GM19463 (cell line): ENCODE measurements around the gene UNG.
"Not testable (repeated sequence)": the region's sequence is repeated elsewhere in the genome, so short reads cannot be mapped to it uniquely, and the experiment has no call there.

ENCODE experiments used
- ATAC-seq: cut with Tn5 transposase; IDR thresholded peaks from one replicate; pipeline ENCODE4 v1.9.1; 2021; ENCODE audit warnings: mild to moderate bottlenecking, moderate library complexity; ENCODE audit not compliant: unreplicated experiment

UNG gene

DNA sequence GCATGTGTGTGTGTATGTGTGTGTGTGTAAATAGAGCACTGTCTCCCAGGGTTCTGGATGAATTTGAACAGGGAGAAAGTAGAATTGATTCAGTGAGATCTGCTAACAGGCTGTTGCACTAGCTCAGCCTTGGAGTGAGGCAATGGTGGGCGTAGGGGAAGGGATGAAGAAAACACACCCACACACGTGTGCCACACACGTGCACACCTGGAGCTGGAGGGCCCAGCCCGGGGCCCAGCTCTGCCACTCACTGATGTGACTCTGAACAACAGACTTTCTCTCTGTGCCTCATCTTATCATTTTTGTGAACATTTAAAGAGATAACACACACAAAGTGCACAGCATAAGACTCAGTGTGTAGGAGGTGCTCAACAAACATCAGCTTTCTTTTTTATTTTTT is 23.2 kb downstream of the UNG start:
- ATAC-seq: no peak

DNA sequence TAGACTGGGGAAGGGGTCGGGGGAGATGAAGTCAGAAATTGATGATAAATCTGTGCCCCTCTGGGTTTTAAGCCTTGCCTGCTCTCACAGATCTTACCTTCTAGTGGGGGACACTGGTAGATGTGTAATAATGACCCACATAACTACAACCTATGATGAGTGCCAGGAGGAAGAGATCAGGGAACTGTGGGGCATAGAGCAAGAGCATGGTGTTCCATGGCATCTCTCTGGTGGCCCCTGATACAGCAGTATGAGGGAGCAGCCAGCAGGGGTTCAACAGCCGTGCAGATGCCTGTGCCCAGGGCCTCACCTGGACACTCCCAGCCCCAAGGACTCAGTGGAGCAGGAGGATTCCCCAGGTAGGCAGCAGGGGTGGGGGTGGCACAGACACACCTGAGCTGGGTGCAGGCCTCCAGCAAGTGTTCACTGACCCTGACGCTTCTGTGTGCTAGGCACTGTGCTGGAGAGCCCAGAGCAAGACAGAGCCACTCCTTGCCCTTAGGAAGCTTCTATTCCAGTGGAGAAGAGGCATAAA is 24.0 kb downstream of the UNG start:
- no peak for ATAC-seq

DNA sequence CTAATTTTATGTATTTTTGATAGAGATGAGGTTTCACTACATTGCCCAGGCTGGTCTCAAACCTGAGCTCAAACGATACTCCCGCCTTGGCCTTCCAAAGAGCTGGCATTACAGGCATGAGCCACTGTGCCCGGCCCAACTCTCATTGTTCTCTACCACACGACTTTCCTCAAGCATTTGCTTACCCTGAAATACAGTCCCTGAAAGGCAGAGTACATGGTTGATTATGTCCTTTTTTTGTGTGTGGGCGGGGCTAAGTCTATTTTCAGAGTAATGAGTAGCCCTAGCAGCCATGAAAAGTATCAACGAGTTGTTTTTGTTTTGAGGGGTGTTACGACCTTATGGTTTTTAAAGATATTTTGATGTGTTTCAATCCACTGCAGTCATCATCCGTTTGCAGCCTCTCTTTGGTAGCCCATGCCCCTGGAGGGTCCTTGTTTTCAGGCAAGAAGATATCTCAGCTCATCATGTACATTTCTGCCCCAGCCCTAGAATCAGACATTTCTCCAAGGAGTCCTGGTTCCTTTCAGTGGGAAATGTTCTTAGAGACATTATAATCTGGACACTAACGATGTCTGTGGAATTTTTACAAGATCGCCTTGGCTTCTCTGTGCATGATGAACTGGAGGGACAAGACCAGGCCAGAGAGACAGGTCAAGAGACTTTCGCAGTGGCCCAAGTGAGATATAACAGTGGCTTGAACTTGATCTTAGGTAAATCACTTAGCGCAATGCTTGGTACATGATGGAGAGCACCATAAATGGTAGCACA is 27.7 kb downstream of the UNG start:
- ATAC-seq: no peak

DNA sequence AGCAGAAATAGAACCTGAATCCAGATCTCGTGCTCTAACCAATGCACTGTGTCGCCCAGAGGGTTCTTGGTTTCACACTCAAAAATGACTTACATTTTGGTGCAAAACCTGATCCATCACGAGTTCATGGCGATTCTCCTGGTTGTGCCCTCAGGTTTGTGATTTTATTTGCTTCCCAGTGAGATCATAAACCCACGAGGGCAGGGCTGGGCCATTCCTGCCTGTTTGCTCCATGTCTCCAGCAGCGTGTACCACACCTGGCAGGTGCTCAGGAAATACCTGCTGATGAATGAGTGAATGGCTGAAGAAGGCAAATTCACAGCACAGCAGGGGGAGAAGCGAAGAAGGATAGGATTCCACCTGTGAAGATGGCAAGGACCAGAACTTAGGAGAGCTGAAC is 28.4 kb downstream of the UNG start:
- no peak for ATAC-seq

DNA sequence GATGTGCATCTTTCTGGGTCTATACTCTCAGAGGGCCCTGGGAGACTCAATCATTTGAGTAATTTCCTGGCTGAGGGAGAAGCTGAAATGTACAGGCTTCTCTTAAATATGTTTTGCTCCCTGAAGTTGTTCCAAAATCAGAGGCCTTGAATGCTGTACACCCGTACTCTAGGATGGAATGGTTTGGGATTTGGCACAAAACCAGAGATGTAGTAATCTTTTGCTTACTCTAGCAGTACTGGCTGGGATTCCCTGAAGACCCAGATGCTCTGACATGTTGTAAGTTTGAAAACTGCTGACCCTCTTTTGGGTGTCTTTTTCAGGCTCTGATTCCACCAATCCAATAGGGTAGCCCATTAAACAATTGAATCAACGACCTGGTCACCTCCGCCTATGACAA is 29.4 kb downstream of the UNG start:
- ATAC-seq: no peak

DNA sequence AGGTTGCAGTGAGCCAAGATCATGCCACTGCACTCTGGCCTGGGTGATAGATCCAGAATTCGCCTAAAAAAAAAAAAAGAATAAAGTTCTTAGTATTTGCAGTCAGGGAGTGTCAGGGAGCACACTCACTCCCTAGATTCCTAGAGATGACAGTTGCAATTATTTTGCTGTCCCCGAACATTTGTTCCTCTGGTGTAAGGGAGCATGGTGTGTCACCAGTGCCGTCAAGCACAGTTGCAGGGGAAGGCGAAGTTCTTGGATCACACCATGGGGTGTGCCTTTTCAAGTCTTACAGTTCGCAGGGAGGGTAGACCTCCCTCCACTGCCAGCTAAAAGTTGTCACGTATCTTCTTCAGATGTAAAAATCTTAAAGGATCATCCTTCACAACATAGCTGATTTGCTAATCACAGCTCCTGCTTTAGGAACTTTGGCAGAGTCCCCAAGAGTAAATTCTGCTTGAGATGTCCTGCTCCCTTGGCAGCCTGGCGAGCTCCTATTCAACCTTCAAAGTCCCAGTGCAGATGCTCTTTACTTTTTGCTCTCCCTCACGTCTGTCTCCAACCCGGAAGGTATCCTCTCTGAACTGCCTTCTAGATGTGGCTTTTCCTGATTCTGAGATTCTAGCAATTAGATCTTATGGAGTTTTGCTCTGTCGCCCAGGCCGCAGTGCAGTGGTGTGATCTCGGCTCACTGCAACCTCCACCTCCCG is 30.3 kb downstream of the UNG start:
- no peak for ATAC-seq

DNA sequence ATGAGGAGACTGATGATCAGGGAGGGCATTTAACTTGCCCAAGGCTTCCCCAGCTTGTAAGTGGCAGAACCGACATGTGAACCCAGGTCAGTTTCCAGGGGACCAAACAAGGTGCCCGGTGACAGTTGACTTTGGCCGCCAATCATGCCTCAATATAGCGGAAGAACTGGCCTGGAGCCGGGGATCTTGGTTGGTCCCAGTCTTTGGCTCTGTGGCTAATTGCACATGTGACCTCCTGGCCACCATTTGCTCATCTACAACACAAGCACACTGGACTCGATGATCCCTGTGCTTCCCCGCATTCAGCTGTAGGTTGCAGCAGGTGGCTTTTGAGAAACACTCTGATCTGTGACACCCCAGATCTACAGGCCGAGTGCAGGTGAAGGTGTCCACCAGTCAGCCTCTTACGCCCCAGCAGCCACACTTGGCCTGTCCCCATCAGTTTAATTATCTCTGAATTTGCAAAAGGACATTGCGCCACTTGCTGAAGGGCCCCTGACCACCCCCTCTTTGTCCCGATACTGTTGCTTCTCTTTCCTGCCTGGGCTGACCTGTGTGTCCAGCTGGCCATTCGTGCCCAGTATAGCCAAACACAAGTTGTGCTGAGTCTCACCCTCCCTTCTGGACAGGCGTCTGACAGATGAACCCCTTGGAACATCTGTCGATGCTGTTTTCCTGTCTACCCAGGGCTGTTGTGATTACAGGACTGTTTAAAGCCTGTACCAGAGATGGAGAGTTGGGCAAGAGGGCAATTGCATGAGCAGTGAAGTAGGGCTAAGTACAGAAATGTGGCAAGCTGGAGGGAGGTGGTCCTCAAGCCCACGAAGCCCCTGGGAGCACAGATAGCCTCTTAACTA is 33.1 kb downstream of the UNG start:
- no peak for ATAC-seq

DNA sequence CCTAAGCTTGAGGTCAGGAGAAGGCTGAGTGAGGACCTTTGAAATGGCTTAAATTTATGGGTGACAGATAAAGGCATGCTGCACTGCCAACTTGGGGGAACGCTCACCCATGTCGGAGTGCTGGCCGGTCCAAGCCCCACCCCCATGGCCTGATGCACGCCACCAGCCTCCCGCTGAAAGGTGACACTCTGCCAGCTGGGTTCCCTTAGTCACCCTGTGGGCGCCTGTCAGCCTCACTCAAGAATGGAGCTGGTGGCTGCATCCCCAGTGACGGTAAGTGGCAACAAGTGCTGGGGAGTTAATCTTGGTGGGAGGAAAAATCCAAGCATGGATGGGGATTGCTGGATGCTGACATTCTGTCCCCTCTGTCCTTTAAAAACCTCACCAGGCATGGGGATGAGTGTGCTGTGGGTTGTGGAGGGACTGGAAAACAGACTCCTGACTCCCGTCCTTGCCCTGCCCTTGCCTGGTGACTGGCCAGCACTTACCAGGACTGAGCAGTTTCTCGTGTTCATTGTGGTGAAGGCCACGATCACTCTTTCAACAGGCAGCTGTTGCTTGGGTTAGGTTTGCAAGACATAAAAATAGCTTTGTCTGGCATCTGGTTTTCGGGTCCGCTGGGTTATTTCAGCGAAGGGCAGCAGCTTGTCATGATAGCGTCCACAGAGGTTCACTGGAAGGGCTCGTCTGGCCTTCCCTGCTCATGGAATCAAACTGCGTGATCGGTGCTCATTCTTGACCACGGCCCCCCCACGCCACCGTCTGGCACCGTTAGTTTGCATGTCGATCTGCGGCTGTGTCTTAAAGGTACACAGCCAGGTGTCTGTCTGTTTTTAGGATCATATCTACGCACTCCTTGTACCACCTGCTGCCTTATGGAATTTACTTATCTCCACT is 34.0 kb downstream of the UNG start:
- no peak for ATAC-seq

DNA sequence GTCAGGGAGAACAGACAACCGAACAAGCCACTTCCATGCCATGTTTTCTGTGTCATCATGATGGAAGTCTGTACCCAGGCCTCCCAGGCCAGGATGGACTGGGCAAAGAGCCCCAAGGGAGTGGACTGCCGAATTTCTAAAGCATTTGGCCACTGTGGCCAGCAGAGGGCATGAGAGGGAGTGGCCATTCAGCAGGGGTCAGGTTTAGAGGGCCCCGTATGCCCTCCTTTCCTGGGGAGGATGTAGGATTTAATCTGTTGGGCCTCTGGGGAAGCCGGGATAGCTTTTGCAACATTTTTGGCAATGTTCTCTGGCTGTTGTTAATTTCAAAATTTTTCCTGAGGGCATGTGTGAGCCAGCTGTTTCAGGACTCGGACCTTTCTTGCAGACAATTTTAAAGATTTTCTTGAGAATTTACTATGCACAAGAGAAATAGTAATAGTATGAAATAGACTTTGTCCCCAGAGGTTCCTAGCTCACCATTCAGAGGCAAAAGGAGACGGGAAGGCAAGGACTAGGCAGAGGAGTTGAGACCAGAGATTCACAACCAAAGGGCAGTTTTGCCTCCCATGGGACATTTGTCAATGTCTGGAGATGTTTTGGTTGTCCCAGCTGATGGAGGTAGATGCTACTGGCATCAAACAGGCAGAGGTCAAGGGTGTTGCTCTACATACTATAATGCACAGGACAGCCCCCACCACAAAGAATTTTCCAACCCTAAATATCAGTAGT is 37.0 kb downstream of the UNG start:
- no peak for ATAC-seq

DNA sequence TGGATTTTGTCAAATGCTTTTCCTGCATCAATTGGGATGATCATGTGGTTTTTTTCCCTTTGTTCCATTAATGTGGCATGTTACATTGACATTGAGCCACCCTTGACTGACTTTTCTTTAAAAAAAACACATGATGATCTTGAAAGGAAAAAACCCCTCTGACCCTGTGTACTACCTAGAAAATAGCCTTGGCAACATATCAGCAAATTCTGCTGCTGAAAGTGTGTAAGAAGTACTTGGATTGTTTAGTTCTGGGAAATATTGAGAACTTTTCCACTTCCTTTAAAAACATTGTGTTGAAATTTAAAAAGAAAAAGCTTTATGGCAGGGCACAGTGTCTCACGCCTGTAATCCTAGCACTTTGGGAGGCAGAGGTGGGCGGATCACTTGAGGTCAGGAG is 39.7 kb downstream of the UNG start:
- no peak for ATAC-seq

DNA sequence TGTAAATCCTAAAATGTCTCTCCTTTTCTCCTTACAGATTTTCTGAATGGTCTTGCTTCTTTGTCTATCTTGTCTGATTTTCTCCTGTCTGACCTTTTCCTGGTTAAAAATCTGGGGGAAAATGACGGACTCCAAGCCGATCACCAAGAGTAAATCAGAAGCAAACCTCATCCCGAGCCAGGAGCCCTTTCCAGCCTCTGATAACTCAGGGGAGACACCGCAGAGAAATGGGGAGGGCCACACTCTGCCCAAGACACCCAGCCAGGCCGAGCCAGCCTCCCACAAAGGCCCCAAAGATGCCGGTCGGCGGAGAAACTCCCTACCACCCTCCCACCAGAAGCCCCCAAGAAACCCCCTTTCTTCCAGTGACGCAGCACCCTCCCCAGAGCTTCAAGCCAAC is 42.0 kb downstream of the UNG start:
- no peak for ATAC-seq

DNA sequence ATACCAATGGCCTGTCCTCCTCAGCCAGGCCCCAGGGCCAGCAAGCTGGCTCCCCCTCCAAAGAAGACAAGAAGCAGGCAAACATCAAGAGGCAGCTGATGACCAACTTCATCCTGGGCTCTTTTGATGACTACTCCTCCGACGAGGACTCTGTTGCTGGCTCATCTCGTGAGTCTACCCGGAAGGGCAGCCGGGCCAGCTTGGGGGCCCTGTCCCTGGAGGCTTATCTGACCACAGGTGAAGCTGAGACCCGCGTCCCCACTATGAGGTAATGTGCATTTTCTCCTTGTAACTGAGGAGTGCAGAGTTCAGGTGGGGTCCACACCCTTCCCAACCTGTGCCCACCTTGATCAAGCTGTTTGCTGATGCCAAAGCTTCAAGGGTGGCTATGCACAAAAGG is 42.4 kb downstream of the UNG start:
- no peak for ATAC-seq

DNA sequence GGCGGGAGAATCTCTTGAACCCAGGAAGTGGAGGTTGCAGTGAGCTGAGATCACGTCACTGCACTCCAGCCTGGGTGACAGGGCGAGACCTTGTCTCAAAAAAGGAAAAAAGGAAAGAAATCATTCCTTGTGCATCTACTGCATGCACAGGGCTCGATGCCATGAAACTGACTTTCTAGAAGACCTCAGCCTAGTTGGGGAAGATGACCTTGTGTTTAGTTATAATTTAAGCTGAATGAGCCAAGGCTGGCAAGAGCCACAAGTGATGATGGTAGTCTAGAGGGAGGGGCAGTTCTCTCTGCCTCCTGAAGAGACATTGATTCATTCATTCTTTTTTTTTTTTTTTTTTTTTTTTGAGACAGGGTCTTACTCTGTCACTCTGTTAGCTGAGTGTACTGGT is 43.2 kb downstream of the UNG start:
- no peak for ATAC-seq

DNA sequence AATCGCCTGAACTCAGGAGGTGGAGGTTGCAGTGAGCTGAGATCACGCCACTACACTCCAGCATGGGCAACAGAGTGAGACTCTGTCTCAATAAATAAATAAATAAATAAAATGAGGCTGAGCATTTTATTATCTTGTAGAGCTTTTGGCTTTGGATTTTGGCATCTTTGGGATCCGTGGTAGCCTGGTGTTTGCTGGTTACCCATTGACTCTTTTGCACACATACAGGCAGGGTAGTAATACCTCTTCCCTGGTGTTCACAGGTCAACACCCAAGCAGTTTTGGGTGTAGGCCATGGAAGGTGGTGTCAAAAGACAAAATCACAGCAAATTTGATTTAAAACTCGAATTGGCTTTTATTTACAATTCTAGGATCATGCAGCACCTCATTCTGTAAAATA is 46.8 kb downstream of the UNG start:
- ATAC-seq: no peak

DNA sequence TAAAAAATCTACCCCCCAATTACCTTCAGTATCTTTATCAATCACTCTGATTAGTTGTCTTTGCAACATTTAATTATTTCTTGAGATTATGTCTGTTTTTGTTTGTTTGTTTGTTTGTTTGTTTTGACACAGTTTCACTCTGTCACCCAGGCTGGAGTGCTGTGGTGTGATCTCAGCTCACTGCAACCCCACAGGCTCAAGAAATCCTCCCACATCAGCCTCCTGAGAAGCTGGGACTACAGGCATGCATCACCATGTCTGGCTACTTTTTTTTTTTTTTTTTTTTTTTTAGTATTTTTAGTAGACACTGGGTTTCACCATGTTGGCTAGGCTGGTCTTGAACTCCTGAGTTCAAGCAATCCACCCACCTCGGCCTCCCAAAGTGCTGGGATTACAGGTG is 49.7 kb downstream of the UNG start:
- not testable (repeated sequence) for ATAC-seq

DNA sequence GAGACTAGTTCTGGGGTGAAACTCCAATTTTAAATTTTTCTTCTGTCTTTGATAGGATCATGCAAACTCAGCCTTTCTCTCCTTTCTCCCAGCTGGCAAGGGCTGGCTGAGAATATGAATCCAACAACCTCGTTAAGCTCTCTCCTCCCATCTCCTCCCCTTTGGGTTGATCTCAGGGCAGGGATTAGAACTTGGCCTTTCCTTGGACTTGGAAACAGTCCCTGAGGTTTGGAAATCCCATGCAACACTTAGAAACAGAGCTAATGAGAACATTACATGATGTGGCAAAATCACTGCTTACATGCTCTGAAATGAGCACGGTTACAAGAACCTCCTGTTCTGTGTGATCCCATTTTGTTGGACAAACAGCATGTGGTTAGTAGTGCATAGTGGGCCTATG is 50.6 kb downstream of the UNG start:
- no peak for ATAC-seq

DNA sequence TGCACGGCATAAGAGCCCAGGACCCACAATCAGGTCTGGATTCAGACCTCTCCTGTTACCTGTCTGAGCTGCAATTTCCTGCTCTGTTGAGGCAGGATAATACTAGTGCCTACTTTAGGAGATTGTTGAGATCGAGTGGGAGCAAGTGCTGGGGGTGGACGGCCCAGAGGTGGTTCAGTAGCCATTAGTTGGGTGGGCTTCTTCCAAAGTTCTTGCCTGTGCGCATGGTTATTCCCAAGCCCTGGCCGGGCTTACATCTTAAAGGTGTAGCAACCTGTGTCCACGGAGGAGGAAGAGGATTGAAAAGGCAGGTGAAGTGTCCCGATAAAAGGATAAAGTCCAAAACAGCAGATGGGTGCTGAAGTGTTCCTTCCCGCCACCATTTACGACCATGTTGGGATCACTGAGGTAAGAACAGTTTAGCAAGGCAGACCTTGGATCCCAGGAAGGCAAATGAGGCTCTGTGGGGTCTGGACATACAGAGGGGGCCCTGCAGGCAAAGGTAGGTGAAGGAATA is 52.8 kb downstream of the UNG start:
- ATAC-seq: no peak

DNA sequence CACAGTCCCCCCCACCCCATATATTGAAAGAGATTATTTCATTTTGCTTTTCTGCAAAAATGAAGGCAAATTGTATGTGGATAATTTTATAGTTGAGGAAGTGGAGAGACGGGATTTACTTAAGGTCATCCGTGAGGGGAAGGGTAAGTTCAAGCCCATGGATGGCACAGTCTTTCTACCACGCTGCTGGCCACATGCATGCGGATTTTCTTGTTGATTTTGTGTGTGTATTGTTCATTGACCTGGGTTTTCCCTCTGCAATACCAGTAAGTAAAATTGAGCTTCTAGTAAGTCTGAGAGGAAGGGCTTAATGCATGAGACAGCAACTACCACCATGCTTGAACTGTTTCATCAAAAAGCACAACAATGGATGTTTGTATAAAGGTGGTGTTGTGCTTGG is 54.1 kb downstream of the UNG start:
- no peak for ATAC-seq

DNA sequence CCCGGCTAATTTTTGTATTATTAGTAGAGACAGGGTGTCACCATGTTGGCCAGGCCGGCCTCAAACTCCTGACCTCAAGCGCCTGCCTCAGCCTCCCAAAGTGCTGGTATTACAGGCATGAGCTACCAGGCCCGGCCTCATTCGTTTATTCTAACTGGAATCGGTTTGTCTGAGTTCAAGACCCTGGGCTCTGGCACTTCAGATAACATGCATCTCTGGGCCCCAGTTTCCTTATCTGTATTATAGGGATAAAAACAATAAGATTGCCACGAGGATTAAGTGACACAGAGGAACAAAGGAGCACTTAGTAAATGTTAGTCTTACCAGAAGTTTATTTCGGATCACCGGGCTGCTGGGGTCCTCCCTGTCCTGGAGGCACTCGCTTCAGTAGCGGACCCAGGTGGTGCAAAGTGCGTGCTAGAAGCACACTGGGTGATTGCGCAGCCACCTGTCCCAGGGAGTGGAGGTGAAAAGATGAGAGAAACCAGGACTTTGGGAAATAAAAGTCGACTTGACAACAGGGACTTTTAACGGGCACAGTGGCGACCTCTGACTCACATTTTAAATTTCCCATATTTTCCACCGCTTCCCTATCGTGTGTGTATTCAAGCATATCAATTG is 56.5 kb downstream of the UNG start:
- no peak for ATAC-seq
